K562 (cell line): Measurements from ENCODE around the gene ZCWPW1.

ENCODE experiments used
- ARID1B ChIP-seq: fragments of 450-650 bp; IDR thresholded peaks from 2 replicates; pipeline ENCODE4 v1.6.1; 2016; ENCODE audit warnings: antibody characterized with exemption, mild to moderate bottlenecking, inconsistent platforms
- E2F6 ChIP-seq, 2 experiments: IDR thresholded peaks; 2 replicates each; pipeline ENCODE4 v1.6.1; 2011; ENCODE audit warnings: borderline replicate concordance in 1 of 2, control low read depth in 1 of 2, low read depth in 1 of 2, low read length in 1 of 2, mild to moderate bottlenecking in 1 of 2, mixed read lengths in 1 of 2, moderate library complexity in 1 of 2; ENCODE audit not compliant: insufficient read depth in 1 of 2, insufficient read length in 1 of 2, poor library complexity in 1 of 2, severe bottlenecking in 1 of 2; ENCODE audit errors: extremely low read depth in 1 of 2
- EGR1 ChIP-seq: fragments of 450-650 bp; conservative IDR thresholded peaks from 2 replicates; pipeline ENCODE4 v1.6.1; 2017; ENCODE audit warnings: mild to moderate bottlenecking
- MAX ChIP-seq: sonication (generic); formaldehyde crosslinking; IDR thresholded peaks from 2 replicates; pipeline ENCODE4 v1.9.0; 2022; ENCODE audit warnings: mild to moderate bottlenecking, missing genetic modification reagents
- ZBTB8A ChIP-seq: fragments of 450-650 bp; IDR thresholded peaks from 2 replicates; pipeline ENCODE4 v1.6.1; 2018; ENCODE audit warnings: mild to moderate bottlenecking, moderate library complexity; ENCODE audit not compliant: partially characterized antibody
- ZNF133 ChIP-seq: fragments of 250-450 bp; sonication (Bioruptor Pico); IDR thresholded peaks from 2 replicates; pipeline ENCODE4 v1.4.0; 2020; ENCODE audit warnings: mild to moderate bottlenecking
- TF ChIP-seq, protein P1 (sequence below), 3 experiments: IDR thresholded peaks in 2 of 3; conservative IDR thresholded peaks in 1 of 3; 2 replicates each; pipeline ENCODE4 v1.5.1; 2011 to 2012; ENCODE audit warnings: low read length in 3 of 3, mild to moderate bottlenecking in 3 of 3, control low read depth in 2 of 3, improper control_type of control experiment in 1 of 3, inconsistent platforms in 1 of 3, low read depth in 1 of 3, mixed read lengths in 1 of 3, moderate library complexity in 1 of 3; ENCODE audit not compliant: insufficient read depth in 2 of 3

DNA sequence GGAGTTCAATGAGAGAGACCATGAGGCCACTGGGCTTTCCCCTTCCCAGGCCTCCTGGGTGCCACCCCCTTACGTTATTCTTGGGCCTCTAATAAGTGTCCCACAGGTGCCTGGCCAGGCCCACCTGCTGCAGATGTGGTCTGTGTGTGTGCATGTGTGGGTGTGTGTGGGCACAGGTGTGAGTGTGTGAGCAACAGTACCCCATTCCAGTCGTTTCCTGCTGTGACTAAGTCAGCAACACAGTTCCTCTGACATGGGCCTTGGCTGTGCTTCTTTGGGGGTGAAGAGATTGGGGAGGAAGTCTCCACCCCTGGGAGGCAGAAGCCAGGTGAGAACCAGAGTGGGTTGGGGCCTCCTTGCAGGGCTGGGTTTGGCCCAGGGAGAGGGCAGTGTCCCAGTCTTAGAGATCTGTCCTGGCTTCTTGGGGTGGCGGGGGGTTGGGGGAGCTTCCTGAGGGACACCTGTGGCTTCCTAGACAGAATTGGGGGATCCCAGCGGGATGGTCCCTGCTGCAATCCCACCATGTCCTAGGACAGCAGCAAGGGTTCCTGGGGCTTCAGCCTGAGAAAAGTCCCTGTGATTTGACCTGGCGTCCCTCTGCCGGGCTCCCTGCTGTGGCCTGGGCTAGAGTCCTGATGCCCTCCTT, 74.7 kb downstream of the ZCWPW1 start:
- TF ChIP-seq ZBTB8A (no peak), MAX (CRISPR knock-in tag) (no peak), EGR1 (no peak), E2F6 (IDR thresholded peaks at IDR 0.05; ENCODE audit: borderline replicate concordance in 1 of 2, extremely low read depth in 1 of 2, insufficient read depth in 1 of 2, insufficient read length in 1 of 2, low read depth in 1 of 2, low read length in 1 of 2, poor library complexity in 1 of 2, severe bottlenecking in 1 of 2) (no peak), ARID1B (no peak), ZNF133 (no peak)
- TF ChIP-seq, protein P1, sequence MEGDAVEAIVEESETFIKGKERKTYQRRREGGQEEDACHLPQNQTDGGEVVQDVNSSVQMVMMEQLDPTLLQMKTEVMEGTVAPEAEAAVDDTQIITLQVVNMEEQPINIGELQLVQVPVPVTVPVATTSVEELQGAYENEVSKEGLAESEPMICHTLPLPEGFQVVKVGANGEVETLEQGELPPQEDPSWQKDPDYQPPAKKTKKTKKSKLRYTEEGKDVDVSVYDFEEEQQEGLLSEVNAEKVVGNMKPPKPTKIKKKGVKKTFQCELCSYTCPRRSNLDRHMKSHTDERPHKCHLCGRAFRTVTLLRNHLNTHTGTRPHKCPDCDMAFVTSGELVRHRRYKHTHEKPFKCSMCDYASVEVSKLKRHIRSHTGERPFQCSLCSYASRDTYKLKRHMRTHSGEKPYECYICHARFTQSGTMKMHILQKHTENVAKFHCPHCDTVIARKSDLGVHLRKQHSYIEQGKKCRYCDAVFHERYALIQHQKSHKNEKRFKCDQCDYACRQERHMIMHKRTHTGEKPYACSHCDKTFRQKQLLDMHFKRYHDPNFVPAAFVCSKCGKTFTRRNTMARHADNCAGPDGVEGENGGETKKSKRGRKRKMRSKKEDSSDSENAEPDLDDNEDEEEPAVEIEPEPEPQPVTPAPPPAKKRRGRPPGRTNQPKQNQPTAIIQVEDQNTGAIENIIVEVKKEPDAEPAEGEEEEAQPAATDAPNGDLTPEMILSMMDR (IDR thresholded peaks at IDR 0.05 in 2 of 3, conservative IDR thresholded peaks at IDR 0.05 in 1 of 3; ENCODE audit: insufficient read depth in 2 of 3, low read depth in 1 of 3, low read length in 3 of 3) = no peak
